ENCODE results near the gene CYP4F2. TPM values are rescaled to one million over a fixed set of nuclear protein-coding genes. Genes with fewer than 3 reads are reported as not detected.

CYP4F2 gene
- total and polyA plus RNA-seq, 2 donors from 2014 or later = 0.31 to 16.8 TPM

DNA sequence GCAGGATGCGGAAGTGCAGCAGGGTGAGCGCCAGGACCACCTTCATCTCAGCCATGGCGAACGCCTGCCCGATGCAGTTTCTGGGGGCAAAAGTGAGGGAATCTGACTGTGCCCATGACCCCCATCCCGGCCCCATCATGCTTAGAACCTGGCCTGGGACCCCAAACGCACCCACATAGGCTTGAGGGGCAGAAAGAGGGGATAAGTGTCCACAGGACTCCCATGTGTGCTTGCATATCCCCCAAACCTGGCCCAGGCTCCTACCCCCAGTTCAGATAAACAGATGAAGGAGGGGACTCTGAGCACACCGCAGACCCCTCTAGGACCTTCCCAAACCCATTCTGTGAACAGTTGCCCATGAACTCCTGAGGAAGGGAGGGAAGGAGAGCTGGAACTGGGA, 16.0 kb upstream of the CYP4F2 start:
- no peak for DNase-seq

DNA sequence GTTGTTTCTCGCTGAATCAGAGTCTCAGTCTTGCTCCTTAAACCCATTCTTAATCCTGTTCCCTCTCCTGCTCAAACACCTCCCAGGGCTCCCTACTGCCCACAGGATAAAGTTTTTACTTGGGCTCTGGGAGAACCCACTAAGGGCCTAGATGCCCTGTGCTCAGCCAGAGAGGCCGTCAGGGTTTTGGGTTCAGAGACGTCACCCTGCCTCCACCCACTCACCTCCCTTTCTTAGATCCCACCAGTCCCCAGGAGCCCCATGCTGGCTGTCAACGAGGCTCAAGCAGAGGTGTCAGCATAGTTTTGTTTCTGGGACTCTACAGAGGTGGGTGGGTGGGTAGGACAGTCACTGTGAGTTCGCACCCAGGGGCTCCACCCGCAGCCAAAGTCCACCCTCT, 15.5 kb upstream of the CYP4F2 start:
- TF ChIP-seq, protein P1, sequence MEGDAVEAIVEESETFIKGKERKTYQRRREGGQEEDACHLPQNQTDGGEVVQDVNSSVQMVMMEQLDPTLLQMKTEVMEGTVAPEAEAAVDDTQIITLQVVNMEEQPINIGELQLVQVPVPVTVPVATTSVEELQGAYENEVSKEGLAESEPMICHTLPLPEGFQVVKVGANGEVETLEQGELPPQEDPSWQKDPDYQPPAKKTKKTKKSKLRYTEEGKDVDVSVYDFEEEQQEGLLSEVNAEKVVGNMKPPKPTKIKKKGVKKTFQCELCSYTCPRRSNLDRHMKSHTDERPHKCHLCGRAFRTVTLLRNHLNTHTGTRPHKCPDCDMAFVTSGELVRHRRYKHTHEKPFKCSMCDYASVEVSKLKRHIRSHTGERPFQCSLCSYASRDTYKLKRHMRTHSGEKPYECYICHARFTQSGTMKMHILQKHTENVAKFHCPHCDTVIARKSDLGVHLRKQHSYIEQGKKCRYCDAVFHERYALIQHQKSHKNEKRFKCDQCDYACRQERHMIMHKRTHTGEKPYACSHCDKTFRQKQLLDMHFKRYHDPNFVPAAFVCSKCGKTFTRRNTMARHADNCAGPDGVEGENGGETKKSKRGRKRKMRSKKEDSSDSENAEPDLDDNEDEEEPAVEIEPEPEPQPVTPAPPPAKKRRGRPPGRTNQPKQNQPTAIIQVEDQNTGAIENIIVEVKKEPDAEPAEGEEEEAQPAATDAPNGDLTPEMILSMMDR (IDR thresholded peaks at IDR 0.05; ENCODE audit: borderline replicate concordance, extremely low read depth, insufficient read depth) = no peak
- peaks cover 0 to 9% (median 0%) of the 10 kb centered on the region in 3 donors for H3K9me3 ChIP-seq (ENCODE audit: control insufficient read depth in 2 of 3, insufficient read depth in 1 of 3, low read length in 3 of 3)
- no peak overlapping the region for H3K9ac ChIP-seq (ENCODE audit: low read length in 3 of 3)
- no peaks in the 10 kb centered on the region for H3K4me1 ChIP-seq (ENCODE audit: control insufficient read depth in 2 of 3, insufficient read depth in 2 of 3, low read depth in 1 of 3, low read length in 3 of 3)
- H3K27ac ChIP-seq (ENCODE audit: low read depth in 2 of 2, low read length in 2 of 2) = no peak overlapping the region
- intact Hi-C loops (cut with DNase I) = no loop called here
- no peak for FAIRE-seq
- H3K36me3 ChIP-seq (ENCODE audit: control insufficient read depth in 2 of 3, insufficient read depth in 3 of 3, low read length in 3 of 3) = no peaks in the 10 kb centered on the region
- H3K27me3 ChIP-seq (ENCODE audit: control insufficient read depth, insufficient read depth, low read length) = peaks cover 6% of the 10 kb centered on the region
- DNase-seq = no peak
- H3K4me3 ChIP-seq (ENCODE audit: low read length in 3 of 3) = no peak overlapping the region

More for the DNA sequence above, 16.0 kb upstream of the CYP4F2 start:
- TF ChIP-seq, protein P1 (IDR thresholded peaks at IDR 0.05; ENCODE audit: borderline replicate concordance, extremely low read depth, insufficient read depth) = no peak
- no peak for FAIRE-seq
- no peak overlapping the region for H3K4me3 ChIP-seq (ENCODE audit: low read length in 3 of 3)
- no peak overlapping the region for H3K9ac ChIP-seq (ENCODE audit: low read length in 3 of 3)
- no peaks in the 10 kb centered on the region for H3K4me1 ChIP-seq (ENCODE audit: control insufficient read depth in 2 of 3, insufficient read depth in 2 of 3, low read depth in 1 of 3, low read length in 3 of 3)
- no peaks in the 10 kb centered on the region for H3K36me3 ChIP-seq (ENCODE audit: control insufficient read depth in 2 of 3, insufficient read depth in 3 of 3, low read length in 3 of 3)
- no peak overlapping the region for H3K27ac ChIP-seq (ENCODE audit: low read depth in 2 of 2, low read length in 2 of 2)
- intact Hi-C loops (cut with DNase I) = no loop called here
- H3K27me3 ChIP-seq (ENCODE audit: control insufficient read depth, insufficient read depth, low read length) = peaks cover 6% of the 10 kb centered on the region
- H3K9me3 ChIP-seq (ENCODE audit: control insufficient read depth in 2 of 3, insufficient read depth in 1 of 3, low read length in 3 of 3) = peaks cover 0 to 9% (median 0%) of the 10 kb centered on the region in 3 donors

DNA sequence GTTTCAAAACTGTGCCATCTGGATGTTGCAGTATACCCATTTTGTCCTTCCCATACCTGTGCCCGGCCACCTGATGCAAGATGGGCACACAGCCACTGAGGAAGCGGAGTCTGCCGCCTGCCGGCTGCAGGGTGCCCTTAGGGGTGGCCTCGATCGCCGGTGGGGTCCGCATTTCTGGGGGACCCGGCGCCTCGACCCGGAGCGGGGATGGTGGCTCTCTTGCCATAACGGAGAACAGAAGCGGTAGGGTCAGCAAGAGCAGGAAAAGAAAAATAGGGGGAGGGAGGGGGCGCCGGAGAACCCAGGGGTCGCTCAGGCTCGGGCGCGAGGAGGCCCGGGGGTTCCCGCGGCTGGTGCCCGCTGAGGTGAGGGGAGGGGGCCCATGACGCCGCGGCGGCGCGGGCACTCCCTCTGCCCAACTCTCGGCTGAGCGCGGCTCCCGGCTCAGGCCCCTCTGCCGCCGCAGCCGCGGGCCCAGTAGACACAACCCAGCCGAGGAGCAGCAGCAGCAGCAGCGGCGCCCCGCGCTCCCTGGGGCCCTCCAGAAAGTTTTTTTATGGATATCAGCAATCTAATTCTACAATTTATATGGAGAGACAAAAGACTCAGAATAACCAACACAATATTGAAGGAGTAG, 13.8 kb upstream of the CYP4F2 start:
- Histone ChIP-seq H3K27me3 (ENCODE audit: control insufficient read depth, insufficient read depth, low read length) (peaks cover 6% of the 10 kb centered on the region), H3K9me3 (ENCODE audit: control insufficient read depth in 2 of 3, insufficient read depth in 1 of 3, low read length in 3 of 3) (peaks cover 0 to 9% (median 0%) of the 10 kb centered on the region in 3 donors), H3K9ac (ENCODE audit: low read length in 3 of 3) (no peak overlapping the region), H3K36me3 (ENCODE audit: control insufficient read depth in 2 of 3, insufficient read depth in 3 of 3, low read length in 3 of 3) (no peaks in the 10 kb centered on the region), H3K4me3 (ENCODE audit: low read length in 3 of 3) (no peak overlapping the region), H3K27ac (ENCODE audit: low read depth in 2 of 2, low read length in 2 of 2) (no peak overlapping the region), H3K4me1 (ENCODE audit: control insufficient read depth in 2 of 3, insufficient read depth in 2 of 3, low read depth in 1 of 3, low read length in 3 of 3) (no peaks in the 10 kb centered on the region)
- FAIRE-seq (no peak), DNase-seq (peak in 2 of 5 donors; percentile 6 to 9)
- TF ChIP-seq, protein P1 (IDR thresholded peaks at IDR 0.05; ENCODE audit: borderline replicate concordance, extremely low read depth, insufficient read depth) = no peak
- intact Hi-C loops (cut with DNase I) = no loop called here
